Dendritic cell treated with granulocyte-macrophage colony-stimulating factor and Interleukin-4, amounts not matched to agents 40 ng/mL and 50 ng/mL, for 4 days (primary cell): Measurements from ENCODE around the gene NXN.
"Not testable (repeated sequence)": the region's sequence is repeated elsewhere in the genome, so short reads cannot be mapped to it uniquely, and the experiment has no call there.

ENCODE experiments used
- H3K27ac Mint-ChIP-seq: one replicate; pipeline ENCODE4 v1.8.0; 2022; ENCODE audit warnings: mild to moderate bottlenecking, mixed read lengths
- H3K27me3 Mint-ChIP-seq: one replicate; pipeline ENCODE4 v1.8.0; 2022; ENCODE audit warnings: mild to moderate bottlenecking, mixed read lengths
- H3K36me3 Mint-ChIP-seq: one replicate; pipeline ENCODE4 v1.8.0; 2022; ENCODE audit warnings: low read depth, mixed read lengths
- H3K4me1 Mint-ChIP-seq: one replicate; pipeline ENCODE4 v1.8.0; 2022; ENCODE audit warnings: low read depth, mixed read lengths
- H3K4me3 Mint-ChIP-seq: one replicate; pipeline ENCODE4 v1.8.0; 2022; ENCODE audit warnings: mild to moderate bottlenecking, moderate library complexity, mixed read lengths
- H3K9me3 Mint-ChIP-seq: one replicate; pipeline ENCODE4 v1.8.0; 2022; ENCODE audit warnings: mixed read lengths
- intact Hi-C: fragments of 100-400 bp; cut with micrococcal nuclease; formaldehyde crosslinking; loops from one replicate; pipeline ENCODE4 v1.15.0; 2022

Gene NXN

DNA sequence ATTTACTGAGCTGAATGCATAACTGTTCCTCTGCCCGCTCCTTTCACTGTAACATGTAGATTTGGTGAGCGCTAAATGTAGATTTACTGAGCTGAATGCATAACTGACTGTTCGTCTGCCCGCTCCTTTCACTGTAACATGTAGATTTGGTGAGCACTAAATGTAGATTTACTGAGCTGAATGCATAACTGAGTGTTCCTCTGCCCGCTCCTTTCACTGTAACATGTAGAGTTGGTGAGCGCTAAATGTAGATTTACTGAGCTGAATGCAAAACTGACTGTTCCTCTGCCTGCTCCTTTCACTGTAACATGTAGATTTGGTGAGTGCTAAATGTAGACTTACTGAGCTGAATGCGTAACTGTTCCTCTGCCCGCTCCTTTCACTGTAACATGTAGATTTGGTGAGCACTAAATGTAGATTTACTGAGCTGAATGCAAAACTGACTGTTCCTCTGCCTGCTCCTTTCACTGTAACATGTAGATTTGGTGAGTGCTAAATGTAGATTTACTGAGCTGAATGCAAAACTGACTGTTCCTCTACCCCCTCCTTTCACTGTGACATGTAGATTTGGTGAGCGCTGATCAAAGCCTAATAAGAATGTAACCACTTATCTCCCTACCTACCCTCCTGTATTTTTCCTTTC is 224.1 kb downstream of the NXN start:
- H3K27me3 Mint-ChIP-seq, H3K4me3 Mint-ChIP-seq, intact Hi-C loops, H3K27ac Mint-ChIP-seq, H3K9me3 Mint-ChIP-seq: not testable (repeated sequence)
- Mint-ChIP-seq H3K4me1 (peaks cover 20% of the 10 kb centered on the region), H3K36me3 (peaks cover 46% of the 10 kb centered on the region)

DNA sequence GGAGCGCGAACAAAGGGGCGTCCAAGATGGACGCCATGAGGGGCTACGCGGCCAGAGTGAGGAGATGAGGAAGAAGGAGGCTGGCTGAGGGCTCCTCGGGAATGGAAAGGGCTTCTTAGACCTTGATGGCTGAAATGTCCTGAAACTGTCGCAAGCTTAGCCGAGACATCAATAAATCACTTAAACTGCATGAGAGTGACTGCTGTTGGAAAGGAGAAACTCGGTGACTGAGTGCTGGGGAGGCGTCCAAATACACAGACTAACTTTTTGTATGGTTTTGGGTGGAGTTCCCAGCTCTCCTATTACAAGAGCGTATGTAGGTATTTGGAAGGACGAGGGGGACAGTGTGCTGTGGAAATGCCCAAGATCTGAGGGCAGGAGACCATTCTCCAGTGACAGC is 226.2 kb downstream of the NXN start:
- intact Hi-C loops: no loop called here
- H3K27me3 Mint-ChIP-seq: peaks cover 5% of the 10 kb centered on the region
- H3K4me3 Mint-ChIP-seq: no peak overlapping the region
- peaks cover 32% of the 10 kb centered on the region for H3K36me3 Mint-ChIP-seq
- no peaks in the 10 kb centered on the region for H3K9me3 Mint-ChIP-seq
- H3K4me1 Mint-ChIP-seq: peaks cover 36% of the 10 kb centered on the region
- no peak overlapping the region for H3K27ac Mint-ChIP-seq

DNA sequence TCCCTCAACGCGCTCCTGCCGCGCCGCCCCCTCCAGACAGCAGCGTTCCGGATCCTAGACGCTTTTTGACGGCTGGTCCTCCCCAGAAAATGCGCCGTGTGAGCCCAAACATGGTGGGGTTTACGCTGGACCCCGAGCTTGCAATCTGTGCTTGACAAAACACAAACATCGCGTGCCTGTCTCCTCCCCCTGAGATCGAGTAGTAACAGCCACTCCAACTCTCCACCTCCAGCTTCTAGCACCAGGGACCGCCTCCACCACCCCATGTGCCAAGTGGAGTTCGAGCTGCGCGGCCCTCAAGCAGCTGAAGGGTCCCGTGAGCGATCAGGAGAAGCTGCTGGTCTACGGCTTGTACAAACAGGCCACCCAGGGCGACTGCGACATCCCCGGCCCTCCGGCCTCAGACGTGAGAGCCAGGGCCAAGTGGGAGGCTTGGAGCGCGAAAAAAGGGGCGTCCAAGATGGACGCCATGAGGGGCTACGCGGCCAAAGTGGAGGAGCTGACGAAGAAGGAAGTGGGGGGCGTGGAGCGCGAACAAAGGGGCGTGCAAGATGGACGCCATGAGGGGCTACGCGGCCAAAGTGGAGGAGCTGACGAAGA is 226.9 kb downstream of the NXN start:
- Mint-ChIP-seq H3K36me3 (peaks cover 33% of the 10 kb centered on the region), H3K4me1 (peaks cover 38% of the 10 kb centered on the region), H3K9me3 (no peaks in the 10 kb centered on the region), H3K27ac (peak overlapping the region; percentile 86), H3K27me3 (peaks cover 5% of the 10 kb centered on the region), H3K4me3 (peak overlapping the region; percentile 86)
- intact Hi-C loops: loop anchor here (1.0 kb wide), 1 partner anchor 38 kb away; the partner anchor contains the start of gene VPS53

DNA sequence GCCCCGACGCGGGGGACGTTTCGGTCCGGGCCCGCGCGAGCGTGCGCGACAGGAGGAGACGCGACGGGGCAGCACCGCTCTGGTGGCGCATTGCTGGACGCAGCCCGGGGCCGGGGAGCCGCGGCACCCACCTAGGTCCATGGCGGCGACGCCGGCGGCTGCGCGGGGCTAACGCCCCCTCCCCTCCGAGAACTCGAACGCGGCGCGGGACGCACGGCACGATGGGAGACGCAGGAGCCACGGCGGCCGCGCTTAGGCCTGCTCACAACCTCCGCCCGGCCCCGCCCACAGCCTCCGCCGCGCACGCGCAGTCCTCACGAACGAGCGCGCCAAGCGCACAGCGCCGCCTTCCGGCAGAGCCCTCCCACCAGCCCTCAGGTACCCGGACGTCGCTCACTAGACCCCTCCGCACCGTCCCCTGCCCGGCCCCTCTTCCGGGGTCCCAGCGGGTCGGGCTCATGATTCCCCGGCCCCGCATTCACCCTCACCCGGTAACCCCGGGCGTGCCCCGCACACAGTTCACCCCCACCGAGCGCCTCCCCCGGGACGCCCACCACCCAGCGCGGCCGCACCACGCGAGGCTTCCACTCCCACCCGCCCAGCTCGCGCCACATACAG is 227.5 kb downstream of the NXN start, which contains the start of gene GEMIN4:
Gene GEMIN4, minus strand, starts transcription at position 263 of the 618 bp plus-strand sequence. Its CDS starts 122 bp downstream, at position 141.
- H3K36me3 Mint-ChIP-seq: peaks cover 33% of the 10 kb centered on the region

DNA sequence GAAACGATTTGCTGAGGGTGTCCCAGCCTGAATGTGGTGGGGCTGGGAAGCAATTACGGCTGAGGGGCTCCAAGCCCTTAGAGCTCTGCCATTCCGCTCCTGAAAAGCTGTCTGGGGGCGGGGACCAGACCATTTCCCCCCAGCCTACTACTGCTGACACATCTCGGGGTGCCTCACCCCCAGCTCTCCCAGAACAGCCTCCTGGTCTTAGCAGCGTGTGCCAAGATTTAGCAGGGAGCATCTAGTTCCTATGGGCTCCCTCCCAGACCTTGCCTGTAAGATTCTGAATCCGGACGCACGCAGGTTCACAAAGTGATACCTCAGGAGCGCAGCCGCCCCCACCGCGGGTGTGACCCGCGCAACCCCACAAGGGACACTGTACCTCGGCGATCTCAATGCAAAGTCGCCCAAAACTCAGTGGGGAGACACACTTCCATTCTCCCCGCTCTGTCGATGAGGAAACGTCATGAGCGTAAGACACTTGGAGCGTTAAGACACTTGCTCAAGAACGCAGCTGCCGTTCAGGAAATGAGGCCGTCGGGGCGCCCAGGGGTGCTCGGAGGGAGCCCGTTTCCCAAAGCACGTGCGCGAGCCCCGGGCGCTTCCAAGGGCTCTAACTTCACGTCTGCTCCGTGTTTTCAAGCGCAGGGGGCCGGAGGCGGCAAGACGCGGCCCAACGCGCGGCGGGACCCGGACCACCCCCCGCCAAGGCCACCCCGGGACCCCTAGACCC is 228.1 kb downstream of the NXN start:
- H3K9me3 Mint-ChIP-seq: no peaks in the 10 kb centered on the region
- H3K4me1 Mint-ChIP-seq: peaks cover 38% of the 10 kb centered on the region
- peaks cover 5% of the 10 kb centered on the region for H3K27me3 Mint-ChIP-seq
- intact Hi-C loops: loop anchor here (1.0 kb wide), 1 partner anchor 37 kb away; the partner anchor contains the start of gene VPS53
- H3K4me3 Mint-ChIP-seq: peak overlapping the region; percentile 86
- H3K27ac Mint-ChIP-seq: peak overlapping the region; percentile 86
- peaks cover 33% of the 10 kb centered on the region for H3K36me3 Mint-ChIP-seq

More for the DNA sequence above, 227.5 kb downstream of the NXN start, which contains the start of gene GEMIN4:
- Mint-ChIP-seq H3K9me3 (no peaks in the 10 kb centered on the region), H3K27me3 (peaks cover 5% of the 10 kb centered on the region), H3K4me1 (peaks cover 38% of the 10 kb centered on the region), H3K27ac (peak within 1 kb of the TSS; percentile 86), H3K4me3 (peak within 1 kb of the TSS; percentile 86)
- intact Hi-C loops: loop anchor here (1.0 kb wide), 1 partner anchor 38 kb away; the partner anchor contains the start of gene VPS53

DNA sequence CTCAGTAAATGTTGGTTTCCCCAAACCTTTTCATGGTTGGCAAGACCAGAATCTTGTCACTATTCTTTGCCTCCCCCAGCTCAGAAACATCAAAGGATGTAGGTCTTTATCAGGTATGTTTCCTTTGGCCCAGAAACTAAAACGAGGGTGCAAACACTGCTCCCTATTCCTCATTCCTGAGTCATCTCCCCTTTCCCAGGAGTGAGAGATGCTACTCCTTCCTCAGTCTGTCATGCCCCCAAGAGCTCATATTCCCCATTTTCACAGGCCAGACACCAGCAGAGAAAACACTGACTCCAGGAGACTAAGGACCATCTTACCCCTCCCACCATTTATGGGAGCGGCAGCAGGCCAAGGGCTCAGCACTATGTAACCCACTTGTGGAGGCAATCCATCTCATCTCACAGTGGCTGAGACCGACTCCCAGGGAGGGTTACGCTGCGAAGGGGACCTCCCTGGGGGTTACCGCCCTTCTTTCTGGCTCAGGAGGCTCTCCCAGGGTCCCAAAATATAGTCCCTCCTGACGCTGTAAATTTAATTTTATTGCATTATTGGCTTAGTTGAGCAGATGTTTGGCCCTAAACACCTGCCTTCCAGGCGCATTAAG is 229.0 kb downstream of the NXN start:
- H3K27me3 Mint-ChIP-seq: peaks cover 5% of the 10 kb centered on the region
- H3K4me3 Mint-ChIP-seq: no peak overlapping the region
- H3K9me3 Mint-ChIP-seq: no peaks in the 10 kb centered on the region
- peaks cover 38% of the 10 kb centered on the region for H3K4me1 Mint-ChIP-seq
- no peak overlapping the region for H3K27ac Mint-ChIP-seq
- intact Hi-C loops: no loop called here
- H3K36me3 Mint-ChIP-seq: peaks cover 36% of the 10 kb centered on the region

DNA sequence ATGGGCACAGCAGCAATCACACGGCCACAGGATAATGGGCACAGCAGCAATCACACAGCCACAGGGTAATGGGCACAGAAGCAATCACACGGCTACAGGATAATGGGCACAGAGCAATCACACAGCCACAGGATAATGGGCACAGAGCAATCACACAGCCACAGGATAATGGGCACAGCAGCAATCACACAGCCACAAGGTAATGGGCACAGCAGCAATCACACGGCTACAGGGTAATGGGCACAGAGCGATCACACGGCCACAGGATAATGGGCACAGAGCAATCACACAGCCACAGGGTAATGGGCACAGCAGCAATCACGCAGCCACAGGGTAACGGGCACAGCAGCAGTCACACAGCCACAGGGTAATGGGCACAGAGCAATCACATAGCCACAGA is 230.2 kb downstream of the NXN start:
- H3K9me3 Mint-ChIP-seq, H3K27me3 Mint-ChIP-seq, intact Hi-C loops, H3K27ac Mint-ChIP-seq, H3K4me3 Mint-ChIP-seq: not testable (repeated sequence)
- Mint-ChIP-seq H3K36me3 (peaks cover 48% of the 10 kb centered on the region), H3K4me1 (peaks cover 38% of the 10 kb centered on the region)
